ENCODE measurements around the gene NPHP4. TPM values are rescaled to one million over a fixed set of nuclear protein-coding genes. Genes with fewer than 3 reads are reported as not detected.

Gene NPHP4
- total and polyA plus RNA-seq, 5 donors from 2014 or later = 0.29 to 13.2 (median 0.80) TPM

DNA sequence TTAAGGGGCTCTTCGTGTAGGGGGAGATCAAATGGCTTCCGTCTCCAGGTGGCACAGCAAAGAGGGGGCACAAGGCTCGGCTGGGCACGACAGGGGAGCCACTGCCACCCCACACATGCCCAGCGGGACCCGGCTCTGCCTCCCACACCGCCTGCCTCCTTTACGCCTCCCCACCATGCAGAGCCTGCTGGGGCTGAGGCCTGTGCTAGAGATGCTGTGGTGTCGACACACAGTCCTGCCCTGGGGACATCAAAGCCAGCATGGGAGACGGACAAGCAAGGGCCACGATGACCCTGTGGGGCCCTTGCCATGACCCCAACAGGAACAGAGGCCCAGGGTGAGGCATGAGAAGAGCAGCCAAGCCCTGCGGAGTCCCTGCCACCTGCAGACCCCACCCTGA is 102.8 kb downstream of the NPHP4 start:
- no peak overlapping the region for H3K27ac Mint-ChIP-seq
- H3K27ac ChIP-seq (ENCODE audit: insufficient read depth, low read length, poor library complexity, severe bottlenecking) = no peak overlapping the region
- peaks cover 9% of the 10 kb centered on the region for H3K36me3 Mint-ChIP-seq
- peaks cover 0 to 2% (median 0%) of the 10 kb centered on the region in 4 donors for H3K4me1 Mint-ChIP-seq
- H3K4me3 ChIP-seq (ENCODE audit: low read depth, low read length) = no peak overlapping the region
- no peaks in the 10 kb centered on the region for H3K27me3 ChIP-seq (ENCODE audit: control insufficient read depth, insufficient read depth, low read length)
- no peak for DNase-seq
- H3K4me3 Mint-ChIP-seq = no peak overlapping the region
- no peak for ATAC-seq (ENCODE audit: low read depth in 2 of 2)
- no peaks in the 10 kb centered on the region for H3K9me3 ChIP-seq (ENCODE audit: control insufficient read depth in 2 of 2, low read length in 2 of 2)
- H3K4me1 ChIP-seq (ENCODE audit: control insufficient read depth, insufficient read depth, low read length, poor library complexity, severe bottlenecking) = no peaks in the 10 kb centered on the region
- H3K9me3 Mint-ChIP-seq = peaks cover 0 to 2% (median 0%) of the 10 kb centered on the region in 7 donors
- H3K27me3 Mint-ChIP-seq = no peaks in the 10 kb centered on the region
- H3K36me3 ChIP-seq (ENCODE audit: control insufficient read depth, insufficient read depth, low read length) = no peaks in the 10 kb centered on the region

DNA sequence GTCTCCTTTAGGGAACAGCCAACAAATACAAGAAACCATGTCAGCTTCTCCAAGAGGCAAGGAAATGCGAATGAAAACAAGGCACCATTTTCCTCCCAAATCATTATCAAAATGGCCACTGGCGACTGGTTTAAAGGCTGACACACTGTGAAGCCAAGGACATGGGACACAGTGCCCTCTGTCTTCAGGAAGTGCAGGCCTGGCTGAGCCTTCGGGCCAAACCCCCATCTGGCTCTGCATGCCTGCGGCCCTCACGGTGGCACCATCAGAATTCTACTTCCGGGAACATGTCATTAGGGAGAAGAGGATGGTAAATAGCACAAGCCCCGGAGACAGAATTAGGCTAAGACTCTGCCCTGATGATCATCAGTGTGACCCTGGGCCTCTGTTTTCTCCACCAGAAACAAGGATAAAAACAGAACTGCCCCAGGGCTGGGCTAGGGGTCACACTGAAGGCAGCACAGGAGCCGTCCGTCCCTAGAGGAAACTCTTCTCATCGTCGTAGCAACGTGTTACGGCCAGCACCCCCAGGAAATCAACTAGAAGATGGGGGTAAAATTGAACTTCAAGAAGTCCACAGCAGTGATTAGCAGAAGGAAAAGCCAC is 103.5 kb downstream of the NPHP4 start:
- ATAC-seq (ENCODE audit: low read depth in 2 of 2) = no peak
- H3K4me3 ChIP-seq (ENCODE audit: low read depth, low read length) = no peak overlapping the region
- Mint-ChIP-seq H3K4me3 (no peak overlapping the region), H3K9me3 (peaks cover 0 to 2% (median 0%) of the 10 kb centered on the region in 7 donors), H3K27ac (no peak overlapping the region), H3K27me3 (no peaks in the 10 kb centered on the region), H3K36me3 (peaks cover 9% of the 10 kb centered on the region), H3K4me1 (peaks cover 0 to 2% (median 0%) of the 10 kb centered on the region in 4 donors)
- H3K27ac ChIP-seq (ENCODE audit: insufficient read depth, low read length, poor library complexity, severe bottlenecking) = no peak overlapping the region
- H3K9me3 ChIP-seq (ENCODE audit: control insufficient read depth in 2 of 2, low read length in 2 of 2) = no peaks in the 10 kb centered on the region
- DNase-seq = no peak
- H3K4me1 ChIP-seq (ENCODE audit: control insufficient read depth, insufficient read depth, low read length, poor library complexity, severe bottlenecking) = no peaks in the 10 kb centered on the region
- H3K27me3 ChIP-seq (ENCODE audit: control insufficient read depth, insufficient read depth, low read length) = no peaks in the 10 kb centered on the region
- H3K36me3 ChIP-seq (ENCODE audit: control insufficient read depth, insufficient read depth, low read length) = no peaks in the 10 kb centered on the region

- no peaks in the 10 kb centered on the region for H3K27me3 Mint-ChIP-seq
- no peak overlapping the region for H3K4me3 Mint-ChIP-seq
- H3K4me3 ChIP-seq (ENCODE audit: low read depth, low read length) = no peak overlapping the region
- H3K36me3 ChIP-seq (ENCODE audit: control insufficient read depth, insufficient read depth, low read length) = no peaks in the 10 kb centered on the region
- H3K36me3 Mint-ChIP-seq = peaks cover 12% of the 10 kb centered on the region
- ATAC-seq (ENCODE audit: low read depth in 2 of 2) (no peak), DNase-seq (no peak)
- peaks cover 0 to 2% (median 0%) of the 10 kb centered on the region in 7 donors for H3K9me3 Mint-ChIP-seq
- peaks cover 0 to 2% (median 0%) of the 10 kb centered on the region in 4 donors for H3K4me1 Mint-ChIP-seq
- no peaks in the 10 kb centered on the region for H3K4me1 ChIP-seq (ENCODE audit: control insufficient read depth, insufficient read depth, low read length, poor library complexity, severe bottlenecking)
- no peaks in the 10 kb centered on the region for H3K9me3 ChIP-seq (ENCODE audit: control insufficient read depth in 2 of 2, low read length in 2 of 2)
- H3K27ac ChIP-seq (ENCODE audit: insufficient read depth, low read length, poor library complexity, severe bottlenecking) = no peak overlapping the region
- no peak overlapping the region for H3K27ac Mint-ChIP-seq
- H3K27me3 ChIP-seq (ENCODE audit: control insufficient read depth, insufficient read depth, low read length) = no peaks in the 10 kb centered on the region
Observed at GRCh38 chr1:5887971-5888361, 104.3 kb downstream of the NPHP4 start.

- Mint-ChIP-seq H3K27ac (no peak overlapping the region), H3K9me3 (no peaks in the 10 kb centered on the region), H3K36me3 (peaks cover 12% of the 10 kb centered on the region), H3K4me3 (no peak overlapping the region), H3K4me1 (peaks cover 0 to 2% (median 0%) of the 10 kb centered on the region in 4 donors), H3K27me3 (no peaks in the 10 kb centered on the region)
- no peak for ATAC-seq (ENCODE audit: low read depth in 2 of 2)
- Histone ChIP-seq H3K4me1 (ENCODE audit: control insufficient read depth, insufficient read depth, low read length, poor library complexity, severe bottlenecking) (no peaks in the 10 kb centered on the region), H3K4me3 (ENCODE audit: low read depth, low read length) (no peak overlapping the region), H3K27ac (ENCODE audit: insufficient read depth, low read length, poor library complexity, severe bottlenecking) (no peak overlapping the region), H3K27me3 (ENCODE audit: control insufficient read depth, insufficient read depth, low read length) (no peaks in the 10 kb centered on the region), H3K9me3 (ENCODE audit: control insufficient read depth in 2 of 2, low read length in 2 of 2) (no peaks in the 10 kb centered on the region), H3K36me3 (ENCODE audit: control insufficient read depth, insufficient read depth, low read length) (no peaks in the 10 kb centered on the region)
- no peak for DNase-seq
Observed at GRCh38 chr1:5887349-5887970, 104.8 kb downstream of the NPHP4 start.

DNA sequence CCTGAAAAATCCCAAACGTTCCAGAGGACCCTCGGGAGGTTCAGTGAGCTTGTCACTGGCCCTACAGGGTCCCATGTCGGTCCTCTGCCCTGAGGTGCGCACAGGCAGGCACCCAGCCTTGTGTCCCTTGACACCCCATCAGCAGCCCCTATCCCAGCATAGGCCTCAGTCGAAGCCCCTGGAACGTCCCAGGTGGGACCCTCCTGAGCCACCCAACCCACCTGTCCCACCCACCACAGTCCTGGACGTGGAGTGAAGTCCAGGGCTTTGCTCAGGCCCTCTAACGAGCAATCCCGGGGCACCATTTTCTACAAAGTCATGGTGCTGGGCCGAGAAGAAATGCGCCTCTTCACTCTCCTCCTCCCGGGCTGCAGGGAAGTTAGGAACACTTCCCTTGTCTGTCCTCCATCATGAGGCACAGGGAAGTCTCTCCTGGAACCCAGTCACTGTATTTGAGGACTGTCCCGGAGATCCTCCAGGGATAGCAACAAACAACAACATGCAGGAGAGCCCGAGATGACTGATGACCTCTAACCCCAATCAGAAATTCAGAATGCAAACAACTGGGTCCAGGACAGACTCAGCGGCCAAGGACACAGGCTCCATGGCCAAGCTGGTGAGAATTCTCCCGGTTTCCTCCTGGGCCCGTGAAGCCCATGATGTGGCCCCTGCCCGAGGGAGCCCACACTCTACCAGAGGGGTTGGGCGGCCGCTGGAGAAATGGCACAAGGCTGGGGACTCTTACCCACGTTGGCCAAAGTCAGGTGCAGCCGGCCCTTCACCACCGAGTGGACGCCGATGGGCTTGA is 105.5 kb downstream of the NPHP4 start:
- H3K4me1 ChIP-seq (ENCODE audit: control insufficient read depth, insufficient read depth, low read length, poor library complexity, severe bottlenecking) = no peaks in the 10 kb centered on the region
- no peak for ATAC-seq (ENCODE audit: low read depth in 2 of 2)
- no peak for DNase-seq

GRCh38 chr1:5886140-5886483 is 106.1 kb downstream of the NPHP4 start:
- Histone ChIP-seq H3K4me3 (ENCODE audit: low read depth, low read length) (no peak overlapping the region), H3K27ac (ENCODE audit: insufficient read depth, low read length, poor library complexity, severe bottlenecking) (no peak overlapping the region), H3K9me3 (ENCODE audit: control insufficient read depth in 2 of 2, low read length in 2 of 2) (no peaks in the 10 kb centered on the region), H3K36me3 (ENCODE audit: control insufficient read depth, insufficient read depth, low read length) (no peaks in the 10 kb centered on the region), H3K4me1 (ENCODE audit: control insufficient read depth, insufficient read depth, low read length, poor library complexity, severe bottlenecking) (no peaks in the 10 kb centered on the region), H3K27me3 (ENCODE audit: control insufficient read depth, insufficient read depth, low read length) (no peaks in the 10 kb centered on the region)
- Mint-ChIP-seq H3K4me3 (no peak overlapping the region), H3K9me3 (no peaks in the 10 kb centered on the region), H3K36me3 (peaks cover 12% of the 10 kb centered on the region), H3K27ac (no peak overlapping the region), H3K4me1 (peaks cover 0 to 2% (median 0%) of the 10 kb centered on the region in 4 donors), H3K27me3 (no peaks in the 10 kb centered on the region)
- DNase-seq (no peak), ATAC-seq (ENCODE audit: low read depth in 2 of 2) (no peak)

More for the DNA sequence above, 105.5 kb downstream of the NPHP4 start:
- Mint-ChIP-seq H3K4me1 (peaks cover 0 to 2% (median 0%) of the 10 kb centered on the region in 4 donors), H3K9me3 (no peaks in the 10 kb centered on the region), H3K4me3 (no peak overlapping the region), H3K36me3 (peaks cover 12% of the 10 kb centered on the region), H3K27ac (no peak overlapping the region), H3K27me3 (no peaks in the 10 kb centered on the region)
- no peaks in the 10 kb centered on the region for H3K9me3 ChIP-seq (ENCODE audit: control insufficient read depth in 2 of 2, low read length in 2 of 2)
- H3K27me3 ChIP-seq (ENCODE audit: control insufficient read depth, insufficient read depth, low read length) = no peaks in the 10 kb centered on the region
- no peak overlapping the region for H3K27ac ChIP-seq (ENCODE audit: insufficient read depth, low read length, poor library complexity, severe bottlenecking)
- no peak overlapping the region for H3K4me3 ChIP-seq (ENCODE audit: low read depth, low read length)
- H3K36me3 ChIP-seq (ENCODE audit: control insufficient read depth, insufficient read depth, low read length) = no peaks in the 10 kb centered on the region

GRCh38 chr1:5885471-5886139 is 106.6 kb downstream of the NPHP4 start:
- ATAC-seq (ENCODE audit: low read depth in 2 of 2) = no peak
- H3K4me3 Mint-ChIP-seq = no peak overlapping the region
- DNase-seq = no peak
- H3K4me3 ChIP-seq (ENCODE audit: low read depth, low read length) = no peak overlapping the region
- H3K27ac Mint-ChIP-seq = peak overlapping the region in 1 of 3 donors; percentile 35
- no peak overlapping the region for H3K27ac ChIP-seq (ENCODE audit: insufficient read depth, low read length, poor library complexity, severe bottlenecking)
- H3K4me1 ChIP-seq (ENCODE audit: control insufficient read depth, insufficient read depth, low read length, poor library complexity, severe bottlenecking) = no peaks in the 10 kb centered on the region
- no peaks in the 10 kb centered on the region for H3K9me3 Mint-ChIP-seq
- H3K9me3 ChIP-seq (ENCODE audit: control insufficient read depth in 2 of 2, low read length in 2 of 2) = no peaks in the 10 kb centered on the region
- no peaks in the 10 kb centered on the region for H3K27me3 Mint-ChIP-seq
- no peaks in the 10 kb centered on the region for H3K27me3 ChIP-seq (ENCODE audit: control insufficient read depth, insufficient read depth, low read length)
- H3K36me3 Mint-ChIP-seq = peaks cover 13% of the 10 kb centered on the region
- H3K4me1 Mint-ChIP-seq = peaks cover 0 to 2% (median 0%) of the 10 kb centered on the region in 4 donors
- no peaks in the 10 kb centered on the region for H3K36me3 ChIP-seq (ENCODE audit: control insufficient read depth, insufficient read depth, low read length)
